Measurements from ENCODE around the gene ZSCAN9. TPM values are rescaled to one million over a fixed set of nuclear protein-coding genes. Genes with fewer than 3 reads are reported as not detected.

The ZSCAN9 gene
- 13.7 and 15.6 TPM in 2 replicates for total RNA-seq (2022)
- Bru-seq, nascent RNA: percentile 87 among the genes with signal in this experiment
- BruChase-seq, experiment 1, labeled RNA remaining after a 6-hour chase: percentile 84 among the genes with signal in this experiment
- percentile 93 among the genes with signal in this experiment for BruChase-seq, experiment 2, labeled RNA remaining after a 2-hour chase
- long read RNA-seq, transcript ZSCAN9-201 (4 exons, 1,621 nt): major isoform, 5 of 15 reads
- long read RNA-seq, partial matches to known transcripts: 1 of 15 reads
- long read RNA-seq, other reads (novel, unspliced or antisense): 4 of 15 reads

- intact Hi-C loops (cut with micrococcal nuclease): loop anchor here (1.0 to 2.0 kb wide), 5 partner anchors 27 to 158 kb away; partner anchors contain the start of genes ZKSCAN4, ZKSCAN8 and ZSCAN26
- Mint-ChIP-seq H3K4me1 (ENCODE audit: insufficient read depth, unreplicated experiment) (peaks cover 16% of the 10 kb centered on the region), H3K4me3 (ENCODE audit: unreplicated experiment) (peak within 1 kb of the TSS; percentile 94), H3K9me3 (ENCODE audit: unreplicated experiment) (no peaks in the 10 kb centered on the region), H3K27me3 (ENCODE audit: insufficient read depth, unreplicated experiment) (no peaks in the 10 kb centered on the region), H3K36me3 (ENCODE audit: insufficient read depth, unreplicated experiment) (peaks cover 32% of the 10 kb centered on the region), H3K27ac (ENCODE audit: low read depth, unreplicated experiment) (peak within 1 kb of the TSS; percentile 97)
- no peak for TF ChIP-seq CTCF (IDR thresholded peaks at IDR 0.05; ENCODE audit: unreplicated experiment)
- peak; percentile 93 for DNase-seq (ENCODE audit: unreplicated experiment)
- CTCF ChIA-PET: interaction anchor here (0.6 to 1.0 kb wide), 3 partner anchors 80 to 131 kb away, joined by 3 read pairs; no protein-coding TSS in a partner anchor
- BruUV-seq (replicated peaks): TSS peak; percentile 65
- POLR2A ChIA-PET: interaction anchor here (0.7 to 3.7 kb wide), 14 partner anchors 12 to 158 kb away, joined by 3 to 36 read pairs (median 5); partner anchors contain the start of genes ZKSCAN4, ZKSCAN8, ZSCAN16 and ZSCAN26
These were observed at the start of gene ZSCAN9 for GRCh38 chr6:28225056-28225834. ZSCAN9 (plus strand) TSS chr6:28225275; CDS start chr6:28227085, 1,810 bp downstream.

DNA sequence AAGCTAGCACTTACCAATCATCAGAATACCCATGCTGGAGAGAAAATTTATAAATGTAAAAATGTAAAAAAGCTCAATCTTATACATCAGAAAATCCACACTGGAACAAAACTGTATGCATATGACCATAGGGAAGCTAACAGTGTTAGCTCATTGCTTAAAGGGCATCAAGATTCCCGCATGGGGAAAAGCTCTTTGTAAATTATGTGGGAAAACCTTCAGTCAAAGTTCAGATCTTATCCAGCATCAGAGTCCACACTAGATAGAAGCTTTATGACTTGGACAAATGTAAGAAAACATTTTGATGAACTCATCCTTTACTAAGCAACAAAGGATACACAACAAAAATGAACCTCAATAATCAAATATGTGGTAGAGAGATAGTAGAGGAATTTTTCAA lies 48.7 kb upstream of the ZSCAN9 start:
- H3K27ac Mint-ChIP-seq (ENCODE audit: low read depth, unreplicated experiment): no peak overlapping the region
- H3K36me3 Mint-ChIP-seq (ENCODE audit: insufficient read depth, unreplicated experiment): no peaks in the 10 kb centered on the region
- ChIA-PET CTCF (no interaction called here), POLR2A (interaction anchor here (1.8 kb wide), 1 partner anchor 15 kb away, joined by 7 read pairs; no protein-coding TSS in a partner anchor)
- no TSS peak for BruUV-seq (replicated peaks)
- H3K27me3 Mint-ChIP-seq (ENCODE audit: insufficient read depth, unreplicated experiment): no peaks in the 10 kb centered on the region
- intact Hi-C loops (cut with micrococcal nuclease): no loop called here
- H3K4me3 Mint-ChIP-seq (ENCODE audit: unreplicated experiment): no peak overlapping the region
- TF ChIP-seq CTCF (IDR thresholded peaks at IDR 0.05; ENCODE audit: unreplicated experiment): no peak
- peaks cover 8% of the 10 kb centered on the region for H3K9me3 Mint-ChIP-seq (ENCODE audit: unreplicated experiment)
- H3K4me1 Mint-ChIP-seq (ENCODE audit: insufficient read depth, unreplicated experiment): no peaks in the 10 kb centered on the region
- DNase-seq (ENCODE audit: unreplicated experiment): no peak

GRCh38 chr6:28182255-28182654 lies 42.8 kb upstream of the ZSCAN9 start:
- CTCF ChIA-PET: no interaction called here
- POLR2A ChIA-PET: interaction anchor here (0.7 to 1.0 kb wide), 2 partner anchors 16 to 26 kb away, joined by 3 read pairs; no protein-coding TSS in a partner anchor
- intact Hi-C loops (cut with micrococcal nuclease): no loop called here
- Mint-ChIP-seq H3K36me3 (ENCODE audit: insufficient read depth, unreplicated experiment) (no peaks in the 10 kb centered on the region), H3K4me1 (ENCODE audit: insufficient read depth, unreplicated experiment) (no peaks in the 10 kb centered on the region), H3K27ac (ENCODE audit: low read depth, unreplicated experiment) (no peak overlapping the region), H3K9me3 (ENCODE audit: unreplicated experiment) (no peaks in the 10 kb centered on the region), H3K4me3 (ENCODE audit: unreplicated experiment) (no peak overlapping the region), H3K27me3 (ENCODE audit: insufficient read depth, unreplicated experiment) (no peaks in the 10 kb centered on the region)
- no peak for DNase-seq (ENCODE audit: unreplicated experiment)
- BruUV-seq (replicated peaks): no TSS peak
- TF ChIP-seq CTCF (IDR thresholded peaks at IDR 0.05; ENCODE audit: unreplicated experiment): no peak

All from MCF 10A (cell line).